ENCODE results near the gene ACP4.

ACP4 gene

DNA sequence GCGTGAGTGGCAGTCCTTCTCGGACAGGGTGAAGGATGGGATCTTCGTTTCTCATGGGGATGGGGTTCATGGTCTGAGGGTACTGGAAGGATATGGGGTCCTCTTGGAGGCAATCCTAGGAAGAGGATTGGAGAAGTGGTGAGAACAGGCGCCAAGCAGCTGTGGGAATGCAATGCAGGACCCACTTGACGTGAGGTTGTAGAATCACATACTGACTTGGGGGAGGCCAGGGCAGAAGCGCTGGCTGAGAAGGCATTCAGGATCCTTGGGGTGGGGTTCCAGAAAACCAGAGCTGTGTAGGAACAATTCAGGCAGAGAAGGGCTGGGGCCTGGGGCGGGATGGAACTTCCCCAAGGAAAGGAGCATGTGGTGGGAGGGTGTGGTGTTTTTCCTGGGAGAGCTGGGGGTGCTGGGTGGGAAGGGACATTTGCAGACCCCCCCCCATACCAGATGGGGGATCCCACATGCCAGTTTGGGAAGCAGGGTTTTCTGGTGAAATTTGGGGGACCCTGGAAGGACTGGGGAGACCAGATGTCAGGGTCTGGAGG lies 32.5 kb downstream of the ACP4 start:
- no peak for DNase-seq (ENCODE audit: low read depth)

DNA sequence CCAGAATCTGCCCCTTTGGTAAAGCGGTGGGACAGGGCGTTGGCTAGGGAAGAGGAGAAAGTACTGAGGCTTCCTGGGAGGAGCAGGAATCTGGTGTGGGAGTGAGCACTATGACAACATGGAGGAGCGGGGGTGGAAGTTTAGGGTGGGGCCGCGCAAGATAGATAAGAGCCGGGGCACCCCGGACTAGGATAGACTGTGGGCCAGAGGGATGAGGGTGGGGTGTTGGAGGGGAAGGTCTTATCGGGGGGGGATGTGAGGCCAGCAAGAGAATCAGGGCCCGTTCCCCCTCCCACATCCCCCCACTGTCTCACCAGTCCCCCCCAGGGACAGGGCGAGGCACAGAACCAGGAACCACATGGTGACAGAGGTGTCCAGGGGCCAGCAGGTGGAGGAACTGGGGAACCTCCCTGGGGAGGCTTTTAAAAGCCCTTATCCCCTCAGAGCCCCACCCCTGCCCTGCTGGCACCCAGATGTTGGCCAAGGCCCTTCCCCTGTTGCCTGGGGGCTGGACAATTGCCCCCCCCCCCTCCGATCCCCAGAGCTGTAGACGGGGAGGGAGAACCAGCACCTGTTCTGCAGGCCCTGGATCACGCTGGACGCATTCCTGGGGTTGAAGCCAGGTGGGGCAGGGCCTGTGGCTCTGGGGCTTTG lies 33.3 kb downstream of the ACP4 start, which contains the start of gene KLK1:
KLK1 (minus strand) TSS at position 399 of the 654 bp plus-strand sequence; CDS start at position 360, 39 bp downstream.
- no peak for DNase-seq (ENCODE audit: low read depth)

DNA sequence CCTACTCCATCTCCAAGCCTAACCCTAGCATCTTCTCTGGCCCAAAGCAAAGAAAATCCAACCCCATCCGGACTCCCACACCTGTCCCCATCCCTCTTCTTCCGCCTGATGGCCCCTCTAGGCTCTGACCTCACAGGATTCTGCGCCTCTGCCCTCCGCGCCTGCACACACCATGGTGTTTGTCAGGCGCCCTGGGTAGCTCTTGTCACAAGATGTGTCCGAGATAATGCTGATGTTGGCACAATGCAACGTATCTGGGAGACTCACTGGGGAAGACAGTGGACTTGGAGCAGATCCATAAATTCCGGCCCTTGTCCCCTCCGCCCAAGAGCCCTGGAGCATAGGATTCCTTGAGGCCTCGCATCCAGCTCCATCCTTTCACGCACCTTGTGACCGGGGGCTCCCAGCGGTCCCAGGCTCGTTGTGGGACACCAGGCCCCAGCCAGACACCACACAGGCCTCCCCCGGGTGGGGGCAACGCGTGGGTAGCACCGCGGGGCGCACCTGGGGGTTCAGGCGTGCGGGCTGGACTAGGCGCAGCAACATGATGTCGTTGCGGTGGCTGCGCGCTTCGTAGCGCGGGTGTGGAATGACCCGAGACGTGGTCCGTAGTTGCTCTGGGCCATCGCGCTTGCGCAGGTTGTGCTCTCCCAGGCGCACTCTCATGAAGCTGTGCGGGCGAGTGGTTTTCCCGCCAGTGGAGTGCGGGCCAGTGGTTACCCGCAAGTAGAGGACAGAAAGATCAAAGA lies 36.5 kb downstream of the ACP4 start:
- DNase-seq (ENCODE audit: low read depth), result no peak

DNA sequence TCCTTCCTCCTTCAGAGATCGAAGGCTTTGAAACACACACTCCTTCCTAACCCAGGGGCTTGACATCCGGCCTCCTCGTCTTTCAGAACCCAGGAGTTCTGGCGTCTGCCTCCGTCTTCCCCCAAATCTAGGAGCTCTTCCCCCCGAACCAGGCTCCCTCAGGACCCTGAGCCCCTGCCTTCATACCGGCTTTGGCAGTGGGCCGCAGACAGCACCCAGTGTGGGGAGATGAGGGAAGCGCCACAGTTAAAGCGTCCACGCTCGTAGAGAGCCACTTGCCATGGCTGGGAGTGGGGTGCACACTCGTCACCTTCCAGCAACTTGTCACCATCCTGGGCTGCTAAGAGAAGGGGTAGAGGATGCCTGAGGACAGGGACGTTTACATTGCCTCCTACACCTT lies 37.3 kb downstream of the ACP4 start:
- DNase-seq (ENCODE audit: low read depth), result no peak

DNA sequence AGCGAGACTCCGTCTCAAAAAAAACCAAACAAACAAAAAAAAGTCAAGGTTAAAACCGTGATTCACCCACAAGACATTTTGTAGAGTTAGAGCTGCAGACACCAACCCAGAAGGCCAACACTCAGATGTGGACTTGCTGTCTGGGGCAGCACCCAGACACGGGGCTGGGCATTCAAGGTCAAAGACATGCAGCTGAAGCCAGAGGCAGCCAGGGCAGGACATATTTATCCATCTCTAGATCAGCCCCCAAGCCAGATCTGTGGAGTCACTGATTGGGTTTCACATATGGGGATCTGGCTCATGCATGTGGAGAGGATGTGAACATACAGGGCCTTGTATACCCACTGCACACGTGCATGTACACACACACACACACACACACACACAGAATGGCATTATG lies 39.6 kb downstream of the ACP4 start:
- no peak for DNase-seq (ENCODE audit: low read depth)

DNA sequence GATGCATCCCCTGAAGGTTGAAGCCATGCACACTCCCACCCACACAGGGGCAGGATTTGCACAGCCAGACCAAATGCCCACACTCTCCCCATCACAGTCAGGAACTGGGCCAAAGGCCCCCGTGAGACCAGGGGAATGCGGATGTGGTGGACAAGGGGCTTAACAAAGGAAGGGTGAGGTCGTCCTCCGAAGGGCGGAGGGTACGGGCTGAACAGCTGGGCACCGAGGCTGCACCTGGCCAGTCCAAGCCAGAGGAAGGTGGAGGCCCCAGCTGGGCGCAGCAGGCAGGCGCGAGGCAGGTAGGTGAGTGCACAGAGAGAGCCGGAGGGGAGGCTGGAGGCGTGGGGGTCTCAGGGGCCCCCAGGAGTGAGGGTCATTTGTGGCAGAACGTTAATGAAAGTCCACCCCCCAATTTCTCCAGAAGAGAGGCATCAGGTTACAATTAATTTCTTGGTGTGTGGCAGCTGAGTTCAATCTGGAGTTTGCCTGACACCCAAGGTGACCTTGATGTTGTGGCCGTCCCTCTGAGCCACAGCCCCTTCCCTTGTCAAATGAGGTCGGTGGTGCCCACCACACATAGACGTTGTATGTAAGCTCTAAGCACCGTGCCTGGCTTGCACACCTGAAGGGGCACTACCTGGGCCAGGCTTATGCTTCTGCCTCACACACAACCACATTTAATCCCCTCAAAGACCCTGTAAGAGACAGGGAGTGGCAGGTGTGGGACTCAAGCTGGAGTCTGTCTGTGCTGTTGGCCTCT lies 40.2 kb downstream of the ACP4 start:
- DNase-seq (ENCODE audit: low read depth), result no peak

DNA sequence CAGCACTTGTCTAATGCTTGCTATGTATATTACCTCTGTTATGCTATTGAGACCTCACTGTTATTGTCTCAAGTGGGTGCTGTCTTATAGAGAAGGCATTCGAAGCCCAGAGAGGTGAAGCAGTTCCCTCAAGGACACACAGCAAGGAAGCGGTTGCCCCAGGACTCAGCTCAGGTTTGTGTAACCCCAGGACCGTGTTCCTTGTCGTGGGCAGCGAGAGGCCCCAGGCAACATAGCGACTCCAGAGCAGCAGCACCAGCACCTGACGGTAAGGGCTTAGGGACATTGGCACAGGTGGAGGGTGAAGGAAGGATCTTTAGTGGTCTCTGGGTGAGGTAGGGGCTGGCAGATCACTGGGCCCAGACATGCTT lies 40.8 kb downstream of the ACP4 start:
- DNase-seq (ENCODE audit: low read depth), result no peak

DNA sequence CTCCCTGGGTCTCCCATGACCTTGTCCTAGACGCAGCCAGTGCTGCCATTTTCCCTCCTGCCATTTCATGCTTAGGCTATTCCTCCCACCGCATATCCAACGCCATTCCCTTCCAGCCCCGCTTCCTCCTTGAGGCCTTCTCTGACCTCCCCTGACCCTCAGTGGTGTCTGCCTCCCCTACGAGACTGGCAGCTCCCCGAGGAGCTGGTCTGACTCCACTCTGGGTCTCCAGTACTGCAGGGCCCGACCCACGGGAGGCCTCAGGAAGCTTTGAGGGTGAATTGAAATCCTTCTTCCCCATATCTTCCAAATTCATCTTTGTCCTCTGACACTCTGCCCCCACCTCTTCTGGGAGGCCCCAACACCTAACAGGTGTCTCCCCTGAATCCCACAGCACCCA lies 42.5 kb downstream of the ACP4 start:
- DNase-seq (ENCODE audit: low read depth), result no peak

- DNase-seq (ENCODE audit: low read depth), result no peak
Measured at GRCh38 chr19:50833117-50833801, 43.0 kb downstream of the ACP4 start, which contains the start of gene KLK15. TSS of gene KLK15 (minus strand) at chr19:50833574. CDS start at chr19:50831492, 2,082 bp downstream.

GRCh38 chr19:50833802-50834167 lies 43.6 kb downstream of the ACP4 start:
- DNase-seq (ENCODE audit: low read depth), result no peak

GRCh38 chr19:50835103-50835784 lies 45.0 kb downstream of the ACP4 start:
- DNase-seq (ENCODE audit: low read depth), result no peak

GRCh38 chr19:50835785-50836542 lies 45.7 kb downstream of the ACP4 start:
- peak; percentile 62 for DNase-seq (ENCODE audit: low read depth)

DNA sequence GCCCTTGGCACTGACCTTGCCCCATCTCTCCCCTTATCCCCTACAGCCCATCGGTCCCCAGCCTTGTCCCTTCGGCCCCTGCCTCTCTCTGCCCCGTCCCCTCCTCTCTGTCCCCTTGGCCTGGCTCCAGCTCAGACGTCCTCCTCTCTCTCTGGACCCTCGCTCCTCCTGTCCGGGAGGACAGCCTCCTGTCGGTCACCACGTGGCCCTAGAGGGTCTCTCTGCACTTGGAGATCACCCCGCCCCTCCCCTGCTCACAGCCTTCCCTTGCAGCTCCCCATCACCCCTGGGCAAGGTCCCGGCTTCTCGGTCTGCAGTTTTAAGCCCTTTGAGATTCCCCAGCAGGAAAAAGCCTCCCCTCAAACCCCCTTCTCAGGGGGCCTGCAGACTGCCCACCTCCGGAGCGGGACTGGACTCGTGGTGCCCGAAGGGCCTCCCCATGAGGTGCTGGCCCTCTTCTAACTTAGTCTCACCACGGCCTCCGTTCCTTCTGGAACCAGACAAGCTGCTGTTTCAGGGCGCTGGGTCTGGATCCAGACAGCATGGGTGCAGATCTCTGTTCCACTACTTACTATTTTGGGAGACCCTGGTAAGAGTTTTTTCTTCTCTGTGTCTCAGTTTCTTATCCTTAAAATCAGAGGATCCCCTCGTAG lies 46.5 kb downstream of the ACP4 start:
- no peak for DNase-seq (ENCODE audit: low read depth)

DNA sequence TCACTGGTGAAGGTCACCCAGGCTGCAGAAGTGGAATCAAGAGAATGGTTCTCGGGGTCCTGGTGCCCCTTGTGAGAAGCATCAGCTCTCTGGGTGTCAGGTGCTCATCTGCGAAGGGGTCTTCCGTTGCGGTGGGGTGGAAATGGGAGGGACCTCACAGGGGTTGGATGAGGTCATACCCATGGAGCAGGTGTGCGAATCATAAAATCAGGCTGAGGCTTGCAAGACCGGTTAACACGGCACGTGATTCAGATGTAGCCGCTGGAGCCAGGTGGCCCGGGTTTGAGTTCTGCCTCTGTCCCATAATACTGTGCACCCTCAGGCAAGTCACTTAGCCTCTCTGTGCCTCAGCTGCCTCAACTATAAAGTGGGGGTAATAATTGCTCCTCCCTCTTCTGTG lies 47.1 kb downstream of the ACP4 start:
- no peak for DNase-seq (ENCODE audit: low read depth)

- no peak for DNase-seq (ENCODE audit: low read depth)
Measured at GRCh38 chr19:50838239-50838638, 48.0 kb downstream of the ACP4 start.

DNA sequence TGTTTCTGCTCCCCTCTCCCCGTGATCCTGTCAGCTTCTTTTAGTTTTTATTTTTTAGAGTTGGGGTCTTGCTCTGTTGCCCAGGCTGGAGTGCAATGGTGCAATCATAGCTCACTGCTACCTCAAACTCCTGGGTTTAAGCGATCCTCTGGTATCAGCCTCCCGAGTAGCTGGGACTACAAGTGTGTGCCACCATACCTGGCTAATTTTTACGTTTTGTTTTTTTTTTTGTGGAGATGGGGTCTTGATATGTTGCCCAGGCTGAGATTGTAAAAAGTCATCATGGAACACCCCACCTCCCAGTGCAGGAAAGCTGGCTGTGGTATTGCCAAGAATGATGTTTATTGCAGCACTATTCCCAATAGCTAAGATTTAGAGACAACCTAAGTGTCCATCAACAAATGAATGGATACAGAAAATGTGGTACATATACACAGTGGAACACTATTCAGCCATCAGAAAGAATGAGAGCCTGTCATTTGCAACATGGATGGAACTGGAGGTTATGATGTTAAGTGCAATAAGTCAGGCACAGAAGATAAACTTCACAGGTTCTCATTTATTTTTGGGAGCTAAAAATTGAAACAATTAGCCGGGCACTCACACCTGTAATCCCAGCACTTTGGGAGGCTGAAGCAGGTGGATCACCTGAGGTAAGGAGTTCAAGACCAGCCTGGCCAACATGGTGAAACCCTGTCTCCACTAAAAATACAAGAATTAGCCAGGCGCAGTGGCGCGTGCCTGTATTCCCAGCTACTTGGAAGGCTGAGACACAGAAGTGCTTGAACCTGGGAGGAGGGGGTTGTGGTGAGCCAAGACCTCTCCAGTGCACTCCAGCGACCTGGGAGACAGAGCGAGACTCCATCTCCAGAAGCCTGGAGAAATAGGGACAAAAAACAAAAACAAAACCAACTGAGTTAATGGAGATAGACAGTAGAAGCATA lies 49.8 kb downstream of the ACP4 start:
- DNase-seq (ENCODE audit: low read depth), result no peak

DNA sequence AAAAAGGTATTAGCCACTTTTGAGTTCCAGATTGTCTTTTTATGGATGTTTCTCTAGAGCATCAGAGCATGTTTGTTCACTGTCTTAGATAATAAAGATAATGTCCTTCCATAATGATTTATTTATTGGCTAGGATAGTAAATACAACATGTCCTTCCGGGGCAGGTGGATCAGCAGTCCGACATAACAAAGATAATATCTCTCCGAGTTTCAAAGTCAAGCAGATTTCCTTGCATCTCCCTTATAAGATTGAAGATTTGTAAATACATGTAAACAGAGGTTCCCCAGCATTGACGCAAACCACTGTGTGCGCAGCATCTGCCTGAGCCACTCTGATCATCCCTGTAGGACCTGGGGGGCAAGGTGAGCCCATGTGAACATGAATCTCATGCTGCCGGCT lies 51.9 kb downstream of the ACP4 start:
- DNase-seq (ENCODE audit: low read depth), result no peak

GRCh38 chr19:50843205-50843604 lies 53.0 kb downstream of the ACP4 start:
- DNase-seq (ENCODE audit: low read depth), result no peak

GRCh38 chr19:50843701-50844221 lies 53.5 kb downstream of the ACP4 start:
- no peak for DNase-seq (ENCODE audit: low read depth)

Measured in stimulated activated CD4-positive, alpha-beta T cell treated with anti-CD3 and anti-CD28 coated beads, Interleukin-2, amount 100 ng/mL, for 4 hours (primary cell).